Activated T-cell treated with anti-CD3 and anti-CD28 coated beads, Interleukin-2, amount 50 U/mL, for 4 hours (primary cell): ENCODE results near the gene ASAP2. TPM values are rescaled to one million over a fixed set of nuclear protein-coding genes. Genes with fewer than 3 reads are reported as not detected.

ENCODE experiments used
- ATAC-seq, 2 donors: fragments of 200-7000 bp; cut with Tn5 transposase; one replicate each; pipeline ENCODE4 v1.10.0; 2021
- DNase-seq: peaks from one replicate; pipeline ENCODE4 v3.0.0-alpha.2; 2020
- H3K27me3 Mint-ChIP-seq: one replicate; pipeline ENCODE4 v1.8.0; 2021; ENCODE audit warnings: low read depth, mixed read lengths
- H3K36me3 Mint-ChIP-seq: one replicate; pipeline ENCODE4 v1.8.0; 2022; ENCODE audit warnings: mixed read lengths; ENCODE audit not compliant: insufficient read depth
- H3K4me1 Mint-ChIP-seq: one replicate; pipeline ENCODE4 v1.8.0; 2021; ENCODE audit warnings: low read depth, mixed read lengths
- H3K4me3 Mint-ChIP-seq: one replicate; pipeline ENCODE4 v1.8.0; 2021; ENCODE audit warnings: mild to moderate bottlenecking, moderate library complexity, mixed read lengths
- H3K9me3 Mint-ChIP-seq: one replicate; pipeline ENCODE4 v1.8.0; 2021; ENCODE audit warnings: mixed read lengths
- total RNA-seq, 3 donors: library from RNA; stranded (reverse); gene quantifications; one replicate each; pipeline ENCODE4 v1.2.1, GENCODE V29; 2021

ASAP2 gene
- total RNA-seq, 3 donors from 2014 or later = 0.13 to 0.22 (median 0.20) TPM

- no peak overlapping the region for H3K4me3 Mint-ChIP-seq
- DNase-seq (no peak), ATAC-seq (no peak)
- no peaks in the 10 kb centered on the region for H3K9me3 Mint-ChIP-seq
- H3K27me3 Mint-ChIP-seq = peaks cover 41% of the 10 kb centered on the region
- H3K4me1 Mint-ChIP-seq = no peaks in the 10 kb centered on the region
- no peaks in the 10 kb centered on the region for H3K36me3 Mint-ChIP-seq
Measured at GRCh38 chr2:9228088-9228751, 21.6 kb downstream of the ASAP2 start.

- Mint-ChIP-seq H3K36me3 (no peaks in the 10 kb centered on the region), H3K27me3 (peaks cover 38% of the 10 kb centered on the region), H3K9me3 (no peaks in the 10 kb centered on the region), H3K4me1 (no peaks in the 10 kb centered on the region), H3K4me3 (no peak overlapping the region)
- ATAC-seq (no peak), DNase-seq (no peak)
Measured at GRCh38 chr2:9228781-9229469, 22.3 kb downstream of the ASAP2 start.

GRCh38 chr2:9229470-9229820, 22.8 kb downstream of the ASAP2 start:
- H3K4me3 Mint-ChIP-seq = no peak overlapping the region
- DNase-seq = no peak
- no peaks in the 10 kb centered on the region for H3K4me1 Mint-ChIP-seq
- H3K27me3 Mint-ChIP-seq = peaks cover 38% of the 10 kb centered on the region
- ATAC-seq = no peak
- H3K9me3 Mint-ChIP-seq = no peaks in the 10 kb centered on the region
- H3K36me3 Mint-ChIP-seq = no peaks in the 10 kb centered on the region

DNA sequence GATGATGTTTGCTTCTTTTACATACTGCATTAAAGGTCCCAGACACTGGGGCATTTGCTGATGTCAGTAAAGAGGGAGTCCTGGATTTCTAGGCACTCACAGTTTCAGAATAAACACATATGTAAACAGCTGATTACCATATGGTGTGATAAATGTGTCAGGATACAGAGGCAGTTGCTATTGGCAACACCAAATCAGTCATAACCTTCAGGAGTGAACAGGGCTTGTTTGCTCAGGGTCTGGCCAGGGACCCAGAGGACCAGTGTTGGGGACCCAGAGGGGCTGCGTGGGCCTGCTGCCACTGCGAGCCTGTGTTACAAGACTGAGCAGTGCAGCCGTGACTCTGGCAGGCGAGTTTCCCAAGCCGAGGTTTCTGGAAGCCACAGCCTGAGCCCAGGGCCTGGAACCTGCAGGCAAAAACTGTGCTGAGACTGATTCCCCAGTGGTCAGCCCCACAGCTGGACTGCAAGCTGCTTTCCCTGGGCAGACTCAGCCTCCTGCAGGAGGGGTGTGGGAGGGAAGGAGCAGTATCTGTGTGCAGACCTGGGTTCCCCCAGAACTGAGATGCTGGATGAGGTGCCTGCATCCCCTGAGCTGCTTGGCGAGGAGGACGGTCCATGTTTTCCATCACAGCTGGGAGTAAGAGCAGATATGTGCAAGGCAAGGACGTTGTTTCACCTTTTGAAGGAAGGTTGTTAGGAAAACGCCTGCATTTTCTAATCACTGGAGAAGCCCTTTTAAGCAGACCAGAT, 23.6 kb downstream of the ASAP2 start:
- H3K9me3 Mint-ChIP-seq = no peaks in the 10 kb centered on the region
- no peak overlapping the region for H3K4me3 Mint-ChIP-seq
- DNase-seq (no peak), ATAC-seq (no peak)
- H3K27me3 Mint-ChIP-seq = peaks cover 35% of the 10 kb centered on the region
- no peaks in the 10 kb centered on the region for H3K4me1 Mint-ChIP-seq
- H3K36me3 Mint-ChIP-seq = no peaks in the 10 kb centered on the region

GRCh38 chr2:9230881-9231280, 24.3 kb downstream of the ASAP2 start:
- DNase-seq (no peak), ATAC-seq (no peak)
- no peaks in the 10 kb centered on the region for H3K4me1 Mint-ChIP-seq
- no peaks in the 10 kb centered on the region for H3K36me3 Mint-ChIP-seq
- H3K9me3 Mint-ChIP-seq = no peaks in the 10 kb centered on the region
- H3K27me3 Mint-ChIP-seq = peaks cover 31% of the 10 kb centered on the region
- H3K4me3 Mint-ChIP-seq = no peak overlapping the region

DNA sequence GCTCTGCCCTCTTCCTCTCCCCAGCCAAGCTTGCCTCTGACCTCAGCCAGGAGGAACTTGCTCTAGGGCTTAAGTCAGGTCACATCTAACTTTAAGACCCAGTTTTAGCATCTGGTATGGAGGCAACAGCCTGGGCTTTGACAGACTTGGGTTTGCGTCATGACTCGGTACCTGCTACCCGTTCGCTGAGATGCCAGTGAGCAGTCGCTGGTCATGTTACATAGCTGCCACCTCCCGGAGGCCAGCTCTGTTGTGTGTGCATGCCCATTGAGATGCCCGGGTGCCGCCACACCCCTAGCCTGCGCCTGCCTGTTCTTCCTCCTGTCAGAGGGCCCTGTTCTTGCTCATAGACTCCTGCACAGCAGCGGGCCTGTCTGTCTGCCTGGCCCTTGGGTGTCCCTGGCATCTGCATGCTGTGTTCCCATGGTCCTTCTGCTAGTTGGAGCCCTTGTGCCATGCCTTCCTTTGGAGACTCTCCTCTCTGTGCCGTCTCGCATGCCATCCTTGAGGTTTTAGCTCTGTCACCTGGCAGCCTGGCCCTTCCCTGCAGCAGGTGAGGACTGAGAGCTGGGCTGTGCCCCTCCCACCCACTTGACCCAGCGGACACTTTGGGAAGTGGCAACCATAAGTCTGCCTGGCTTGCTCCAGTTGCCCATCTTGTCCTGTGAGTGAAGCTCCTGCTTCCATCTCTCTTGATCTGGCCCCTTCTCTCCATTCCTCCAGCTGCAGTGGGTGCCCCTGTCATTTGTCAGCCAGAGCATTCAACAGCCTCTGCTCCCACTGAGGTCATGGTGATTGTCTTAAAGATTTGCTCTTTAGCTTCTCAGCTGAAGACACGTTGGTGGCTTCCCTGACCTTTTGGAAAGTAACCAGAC, 24.9 kb downstream of the ASAP2 start:
- no peaks in the 10 kb centered on the region for H3K36me3 Mint-ChIP-seq
- H3K4me1 Mint-ChIP-seq = no peaks in the 10 kb centered on the region
- DNase-seq (no peak), ATAC-seq (no peak)
- H3K9me3 Mint-ChIP-seq = no peaks in the 10 kb centered on the region
- peaks cover 31% of the 10 kb centered on the region for H3K27me3 Mint-ChIP-seq
- H3K4me3 Mint-ChIP-seq = no peak overlapping the region

GRCh38 chr2:9232166-9232479, 25.5 kb downstream of the ASAP2 start:
- H3K36me3 Mint-ChIP-seq = no peaks in the 10 kb centered on the region
- H3K4me3 Mint-ChIP-seq = no peak overlapping the region
- peaks cover 29% of the 10 kb centered on the region for H3K27me3 Mint-ChIP-seq
- no peaks in the 10 kb centered on the region for H3K9me3 Mint-ChIP-seq
- ATAC-seq (no peak), DNase-seq (no peak)
- H3K4me1 Mint-ChIP-seq = no peaks in the 10 kb centered on the region

DNA sequence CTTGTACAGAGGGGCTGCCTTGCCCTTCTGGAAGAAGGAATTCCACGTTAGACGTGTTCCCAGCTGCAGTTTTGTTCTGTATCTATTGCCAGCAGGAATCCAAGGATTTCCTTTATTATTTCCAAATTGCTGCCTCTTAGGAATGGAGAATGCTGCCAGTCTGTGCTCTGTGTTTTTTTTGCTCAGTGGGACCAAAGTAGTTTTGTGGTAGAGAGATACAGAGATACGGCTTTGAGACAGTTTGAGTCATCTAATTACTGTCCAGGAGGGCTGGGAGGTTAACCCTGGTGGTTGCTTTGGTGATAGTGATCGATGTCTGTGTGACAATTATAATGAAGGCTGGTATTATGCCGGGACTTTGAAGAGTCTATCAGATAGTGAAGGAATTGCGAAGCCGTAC, 26.3 kb downstream of the ASAP2 start:
- peaks cover 28% of the 10 kb centered on the region for H3K27me3 Mint-ChIP-seq
- DNase-seq (no peak), ATAC-seq (no peak)
- no peaks in the 10 kb centered on the region for H3K4me1 Mint-ChIP-seq
- H3K36me3 Mint-ChIP-seq = no peaks in the 10 kb centered on the region
- H3K4me3 Mint-ChIP-seq = no peak overlapping the region
- no peaks in the 10 kb centered on the region for H3K9me3 Mint-ChIP-seq

GRCh38 chr2:9234680-9235146, 28.1 kb downstream of the ASAP2 start:
- H3K4me3 Mint-ChIP-seq = no peak overlapping the region
- H3K27me3 Mint-ChIP-seq = peaks cover 16% of the 10 kb centered on the region
- no peak for ATAC-seq
- no peak for DNase-seq
- H3K4me1 Mint-ChIP-seq = no peaks in the 10 kb centered on the region
- no peaks in the 10 kb centered on the region for H3K36me3 Mint-ChIP-seq
- no peaks in the 10 kb centered on the region for H3K9me3 Mint-ChIP-seq

DNA sequence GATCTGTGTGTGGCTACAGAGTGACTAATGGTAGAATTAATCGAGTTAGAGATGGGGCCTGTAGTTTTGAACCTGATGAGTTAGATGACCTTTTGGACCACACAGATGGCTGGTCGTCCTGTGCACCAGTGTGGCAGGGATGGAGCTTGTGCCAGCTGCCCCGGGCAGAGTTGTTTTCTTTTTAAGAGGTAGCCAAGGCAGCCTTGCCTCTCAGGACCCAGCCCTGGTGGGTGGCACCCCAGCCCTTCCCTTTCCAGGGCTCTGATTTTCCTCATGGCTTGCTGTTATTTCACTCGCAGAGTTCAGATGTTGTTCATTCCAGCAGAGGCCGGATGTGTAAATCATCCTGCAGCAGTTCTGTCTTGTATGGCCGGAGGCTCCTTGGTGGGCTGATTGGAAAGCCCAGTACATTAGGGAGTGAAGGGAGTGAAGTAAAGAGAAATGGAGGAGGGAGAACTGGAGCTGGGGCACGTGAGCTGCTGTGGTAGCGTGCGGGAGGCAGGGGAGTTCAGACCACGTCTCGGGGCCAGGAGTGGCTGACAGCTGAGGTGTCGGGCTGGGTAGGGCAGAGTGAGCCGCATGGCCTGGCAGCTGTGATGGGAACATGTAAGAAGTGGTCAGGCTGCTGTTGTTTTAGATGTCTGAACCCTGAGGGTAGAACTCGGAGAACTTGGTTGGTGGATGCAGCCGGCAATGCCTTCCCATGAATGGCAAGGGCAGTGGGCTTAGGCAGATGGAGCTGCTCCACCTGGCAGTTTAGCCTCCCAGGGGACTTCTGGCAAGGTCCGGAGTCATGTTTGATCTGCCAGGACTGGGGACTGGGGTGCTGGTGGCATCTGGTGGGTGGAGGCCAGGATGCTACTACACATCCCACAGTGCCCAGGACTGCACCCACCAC, 28.8 kb downstream of the ASAP2 start:
- ATAC-seq = no peak

GRCh38 chr2:9236045-9236344, 29.4 kb downstream of the ASAP2 start:
- H3K36me3 Mint-ChIP-seq = no peaks in the 10 kb centered on the region
- H3K4me1 Mint-ChIP-seq = no peaks in the 10 kb centered on the region
- DNase-seq (no peak), ATAC-seq (no peak)
- H3K27me3 Mint-ChIP-seq = peaks cover 13% of the 10 kb centered on the region
- H3K9me3 Mint-ChIP-seq = no peaks in the 10 kb centered on the region
- no peak overlapping the region for H3K4me3 Mint-ChIP-seq

More for the DNA sequence above, 28.8 kb downstream of the ASAP2 start:
- DNase-seq = no peak
- Mint-ChIP-seq H3K4me3 (no peak overlapping the region), H3K9me3 (no peaks in the 10 kb centered on the region), H3K27me3 (peaks cover 13% of the 10 kb centered on the region), H3K36me3 (no peaks in the 10 kb centered on the region), H3K4me1 (no peaks in the 10 kb centered on the region)

DNA sequence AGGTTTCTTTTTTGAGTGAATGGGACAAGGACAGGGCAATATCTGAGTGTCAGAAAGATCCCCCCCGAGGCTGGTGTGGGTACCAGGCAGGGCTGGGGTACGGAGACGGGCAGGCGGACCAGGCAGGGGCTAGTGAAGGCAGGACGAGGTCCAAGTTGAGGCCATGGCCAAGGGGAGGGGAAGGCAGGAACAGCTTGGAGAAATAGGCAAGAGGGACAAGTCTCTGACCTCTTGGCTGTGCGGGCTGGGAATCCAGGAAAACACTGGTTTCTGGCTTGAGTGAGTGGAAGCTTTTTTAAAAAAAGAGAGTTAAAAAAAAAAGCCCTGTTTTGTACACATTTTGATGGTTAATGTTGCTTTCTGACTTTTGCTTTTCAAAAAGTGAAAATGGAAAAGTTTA, 30.3 kb downstream of the ASAP2 start:
- Mint-ChIP-seq H3K4me3 (no peak overlapping the region), H3K27me3 (peaks cover 15% of the 10 kb centered on the region), H3K9me3 (no peaks in the 10 kb centered on the region), H3K4me1 (no peaks in the 10 kb centered on the region), H3K36me3 (no peaks in the 10 kb centered on the region)
- no peak for DNase-seq
- no peak for ATAC-seq

DNA sequence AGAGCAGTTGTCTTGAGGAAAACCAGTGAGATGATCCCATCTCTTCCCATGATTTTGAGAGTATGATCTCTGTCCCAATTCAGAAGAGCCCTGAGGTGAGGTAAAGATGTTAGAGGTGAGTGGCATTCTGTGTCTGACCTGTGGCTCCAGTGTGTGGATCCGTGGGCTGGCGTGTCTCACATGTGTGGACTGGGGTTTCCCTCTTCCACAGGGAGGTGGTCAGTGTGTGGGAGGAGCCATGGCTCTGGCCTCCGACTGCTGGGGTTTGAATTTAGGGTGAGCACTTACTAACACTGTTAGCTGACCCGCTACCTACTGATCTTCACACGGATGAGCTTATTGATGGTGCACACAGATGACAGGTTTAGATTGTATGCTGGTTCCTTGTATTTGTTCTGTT, 31.2 kb downstream of the ASAP2 start:
- no peaks in the 10 kb centered on the region for H3K9me3 Mint-ChIP-seq
- H3K4me3 Mint-ChIP-seq = no peak overlapping the region
- ATAC-seq (no peak), DNase-seq (no peak)
- no peaks in the 10 kb centered on the region for H3K36me3 Mint-ChIP-seq
- no peaks in the 10 kb centered on the region for H3K4me1 Mint-ChIP-seq
- H3K27me3 Mint-ChIP-seq = peaks cover 8% of the 10 kb centered on the region
